ENCODE data around the gene ASIC4. TPM values are rescaled to one million over a fixed set of nuclear protein-coding genes. Genes with fewer than 3 reads are reported as not detected.

Gene ASIC4
- total and polyA plus RNA-seq, 2 of the 8 experiments (the other 6 are each of a cell fraction or from before 2014, with no cell fraction given), result 0.12 to 0.22 TPM

- peak within 1 kb of the TSS; percentile 19; the same call in 1 of the 2 replicates for H3K27ac ChIP-seq (ENCODE audit: low read depth, low read length)
- H2BK15ac ChIP-seq (ENCODE audit: low read length), result no peak within 1 kb of the TSS
- peaks cover 2 to 13% (median 7%) of the 10 kb centered on the region in 4 experiments; a peak in 6 of 7 replicates for H3K4me1 ChIP-seq (replicated peaks in 1 of 4; ENCODE audit: control insufficient read depth in 3 of 4, insufficient read depth in 4 of 4, low read length in 3 of 4)
- peaks cover 14 to 23% of the 10 kb centered on the region in 2 experiments for H4K20me1 ChIP-seq (replicated peaks in 1 of 2; ENCODE audit: control insufficient read depth in 1 of 2, insufficient read depth in 2 of 2, low read length in 2 of 2)
- WGBS, 2 experiments (ENCODE audit: extremely low coverage in 1 of 2, insufficient coverage in 1 of 2, insufficient read length in 1 of 2, insufficient replicate concordance in 2 of 2, low coverage in 1 of 2, low lambda C conversion rate in 2 of 2, missing lambda C conversion rate in 1 of 2), result 1% methylated on average over 55 of the region's 75 CpGs; no CpG with 5 or more reads in 1 of the 2 experiments
- FAIRE-seq, result peak; percentile 36
- peak within 1 kb of the TSS; percentile 52 to 78 (median 70) for H3K9ac ChIP-seq (replicated peaks in 1 of 4; ENCODE audit: extremely low read depth in 1 of 4, low read depth in 3 of 4, low read length in 3 of 4)
- H3K79me1 ChIP-seq (ENCODE audit: low read depth, low read length), result peaks cover 4% of the 10 kb centered on the region; the same call in 1 of the 2 replicates
- H4K91ac ChIP-seq (replicated peaks; ENCODE audit: insufficient read length, low read length), result no peak within 1 kb of the TSS
- no peaks in the 10 kb centered on the region for H3K9me3 ChIP-seq (ENCODE audit: insufficient read depth in 2 of 2, low read depth in 1 of 2, low read length in 1 of 2)
- peak; percentile 98 for DNase-seq (ENCODE audit: low read depth in 1 of 2, low spot score in 2 of 2)
- H3K56ac ChIP-seq (replicated peaks; ENCODE audit: insufficient read length, low read depth, low read length), result peak within 1 kb of the TSS; percentile 84
- ChIA-PET POLR2A (ENCODE audit: partially characterized antibody) (interaction anchor here (0.6 to 3.3 kb wide), 17 partner anchors 10 to 110 kb away, joined by 3 to 44 read pairs (median 4); partner anchors contain the start of genes GMPPA, INHA, OBSL1 and STK11IP), CTCF (ENCODE audit: partially characterized antibody) (interaction anchor here (0.8 to 113.1 kb wide), 17 partner anchors 14 to 146 kb away, joined by 3 to 7248 read pairs (median 7); partner anchors contain the start of genes DES, GMPPA, INHA and OBSL1)
- peak within 1 kb of the TSS; percentile 73 for H4K8ac ChIP-seq (ENCODE audit: extremely low read depth, insufficient read depth, low read length)
- peak within 1 kb of the TSS; percentile 85; the same call in 1 of the 2 replicates for H2BK5ac ChIP-seq (ENCODE audit: low read depth, low read length)
- peak within 1 kb of the TSS; percentile 73 to 90 (median 80) for H3K4me3 ChIP-seq (ENCODE audit: extremely low read depth in 1 of 4, insufficient read depth in 2 of 4, low read depth in 3 of 4, low read length in 4 of 4)
- peaks cover 14% of the 10 kb centered on the region; the same call in 1 of the 2 replicates for H3K23me2 ChIP-seq (ENCODE audit: low read depth, low read length)
- no peak within 1 kb of the TSS for H3K23ac ChIP-seq (ENCODE audit: insufficient read length)
- H3K36me3 ChIP-seq (ENCODE audit: control insufficient read depth in 2 of 4, insufficient read depth in 4 of 4, low read length in 3 of 4), result peaks cover 4 to 22% (median 12%) of the 10 kb centered on the region in 4 experiments; a peak in 6 of 8 replicates
- no peak within 1 kb of the TSS for H2AFZ ChIP-seq (ENCODE audit: low read length)
- peak within 1 kb of the TSS; percentile 48; the same call in 1 of the 2 replicates for H3K18ac ChIP-seq (ENCODE audit: extremely low read depth, low read length)
- H2BK20ac ChIP-seq (ENCODE audit: low read length), result no peak within 1 kb of the TSS
- H2BK120ac ChIP-seq (replicated peaks; ENCODE audit: low read depth, low read length), result no peak within 1 kb of the TSS
- H3K27me3 ChIP-seq (replicated peaks in 1 of 4; ENCODE audit: control insufficient read depth in 3 of 4, extremely low read depth in 1 of 4, insufficient read depth in 3 of 4, low read length in 3 of 4), result peaks cover 0 to 4% (median 0%) of the 10 kb centered on the region in 4 experiments; a peak in 2 of 7 replicates
- peak within 1 kb of the TSS; percentile 62 to 90 for H3K4me2 ChIP-seq (ENCODE audit: insufficient read depth in 1 of 2, low read depth in 2 of 2, low read length in 2 of 2)
- no peak within 1 kb of the TSS for H4K5ac ChIP-seq (ENCODE audit: insufficient read length, low read depth, low read length)
- H3K4ac ChIP-seq (replicated peaks; ENCODE audit: insufficient read length, low read depth, low read length), result no peak within 1 kb of the TSS
- H3K14ac ChIP-seq (ENCODE audit: insufficient read length), result no peak within 1 kb of the TSS
- peaks cover 0 to 6% of the 10 kb centered on the region in 2 experiments; a peak in 1 of 4 replicates for H3K79me2 ChIP-seq (ENCODE audit: control insufficient read depth in 1 of 2, insufficient read depth in 2 of 2, low read length in 2 of 2)
- no peak within 1 kb of the TSS for H2BK12ac ChIP-seq (ENCODE audit: low read depth, low read length)
- no peak within 1 kb of the TSS for H2AK5ac ChIP-seq (ENCODE audit: low read depth, low read length)
- TF ChIP-seq RNF2 (IDR thresholded peaks at IDR 0.05; ENCODE audit: borderline replicate concordance, low read depth, low read length, missing control alignments, poor library complexity, severe bottlenecking) (no peak), SP1 (IDR thresholded peaks at IDR 0.05; ENCODE audit: low read depth, low read length) (peak; percentile 74; the same call in 1 of the 2 replicates), JUND (IDR thresholded peaks at IDR 0.05; ENCODE audit: low read length) (peak; percentile 90), POLR2AphosphoS5 (IDR thresholded peaks at IDR 0.05; ENCODE audit: low read depth, low read length) (no peak), CTBP2 (IDR thresholded peaks at IDR 0.05; ENCODE audit: borderline replicate concordance, insufficient read depth, insufficient read length, low read length) (peak; percentile 83), KDM4A (IDR thresholded peaks at IDR 0.05; ENCODE audit: low read depth, low read length, severe bottlenecking) (peak; percentile 50), ZNF274 (IDR thresholded peaks at IDR 0.05; ENCODE audit: borderline replicate concordance, extremely low read depth, low read length) (no peak), HDAC2 (IDR thresholded peaks at IDR 0.05; ENCODE audit: borderline replicate concordance in 1 of 2, low read depth in 2 of 2, low read length in 2 of 2) (no peak; a peak in 1 of 4 replicates), ASH2L (IDR thresholded peaks at IDR 0.05; ENCODE audit: low read length) (no peak)
These were observed 29.5 kb downstream of the ASIC4 start, which contains the start of the genes CHPF and TMEM198 for GRCh38 chr2:219543596-219544358. Gene CHPF (minus strand): TSS chr2:219543809. CDS start chr2:219543538, 271 bp downstream. Gene TMEM198 (plus strand): TSS chr2:219544028. CDS start chr2:219544728, 700 bp downstream.
